Measurements from ENCODE around the gene NUP210.

Gene NUP210

GRCh38 chr3:13404626-13405452, 15.3 kb downstream of the NUP210 start:
- Histone ChIP-seq H3K4me3 (no peak overlapping the region), H3K9ac (0 out of 22 replicates have a peak overlapping the region, but pooled peaks of 1 of the 11 experiments have one; percentile 17), H3K27ac (peak overlapping the region in 4 of 11 experiments; percentile 18 to 43 (median 30); a peak in 6 of 22 replicates), H3K36me3 (peaks cover 15 to 75% (median 42%) of the 10 kb centered on the region in 11 experiments; a peak in 21 of 22 replicates), H3K9me3 (replicated peaks in 1 of 11) (peaks cover 21 to 35% (median 29%) of the 10 kb centered on the region in 11 experiments), H3K4me2 (peak overlapping the region in 7 of 11 experiments; percentile 20 to 64 (median 46); a peak in 11 of 22 replicates), H4K20me1 (peaks cover 0 to 78% (median 54%) of the 10 kb centered on the region in 11 experiments; a peak in 15 of 22 replicates), H3K27me3 (no peaks in the 10 kb centered on the region), H3K4me1 (peaks cover 12 to 53% (median 33%) of the 10 kb centered on the region in 10 experiments)
- TF ChIP-seq Cebpa-rat (IDR thresholded peaks at IDR 0.05) = no peak

DNA sequence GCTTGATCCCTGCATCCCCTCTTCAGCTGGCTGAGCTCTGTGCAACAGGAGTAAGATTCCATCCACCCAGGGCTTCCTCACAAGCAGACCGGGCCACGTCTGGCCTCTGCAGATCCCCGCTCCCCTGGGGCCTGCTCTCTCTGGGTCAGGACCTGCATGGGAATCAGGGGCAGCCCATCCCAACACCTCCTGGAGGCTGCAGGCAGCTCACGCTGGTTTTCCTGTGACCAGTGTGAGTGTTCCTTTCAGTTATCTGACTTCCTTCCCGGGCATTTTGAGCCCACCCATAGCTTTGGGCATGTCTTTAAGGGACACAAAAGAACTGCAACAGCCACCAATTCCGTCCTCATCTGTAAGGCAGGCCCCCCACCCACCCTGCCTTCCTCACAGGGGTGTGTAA, 16.3 kb downstream of the NUP210 start:
- Histone ChIP-seq H3K27ac (peak overlapping the region in 7 of 11 experiments; percentile 12 to 50 (median 25); a peak in 12 of 22 replicates), H3K9ac (peak overlapping the region in 4 of 11 experiments; percentile 30 to 38 (median 31); a peak in 4 of 22 replicates), H3K36me3 (peaks cover 13 to 75% (median 41%) of the 10 kb centered on the region in 11 experiments), H3K4me1 (peaks cover 12 to 53% (median 33%) of the 10 kb centered on the region in 10 experiments), H3K9me3 (replicated peaks in 1 of 11) (peaks cover 12 to 25% (median 21%) of the 10 kb centered on the region in 11 experiments), H3K4me2 (peak overlapping the region in 9 of 11 experiments; percentile 9 to 64 (median 40); a peak in 10 of 22 replicates), H3K4me3 (no peak overlapping the region), H3K27me3 (no peaks in the 10 kb centered on the region), H4K20me1 (peaks cover 0 to 88% (median 60%) of the 10 kb centered on the region in 11 experiments; a peak in 15 of 22 replicates)
- no peak for TF ChIP-seq Cebpa-rat (IDR thresholded peaks at IDR 0.05)

- H3K4me3 ChIP-seq = no peak overlapping the region
- peaks cover 0 to 93% (median 60%) of the 10 kb centered on the region in 11 experiments; a peak in 15 of 22 replicates for H4K20me1 ChIP-seq
- peaks cover 12 to 53% (median 33%) of the 10 kb centered on the region in 10 experiments for H3K4me1 ChIP-seq
- TF ChIP-seq Cebpa-rat (IDR thresholded peaks at IDR 0.05) = no peak
- no peaks in the 10 kb centered on the region for H3K27me3 ChIP-seq
- H3K27ac ChIP-seq = peak overlapping the region in 7 of 11 experiments; percentile 12 to 50 (median 25); a peak in 11 of 22 replicates
- H3K9ac ChIP-seq = peak overlapping the region in 3 of 11 experiments; percentile 31 to 38 (median 31); a peak in 1 of 22 replicates
- H3K36me3 ChIP-seq = peaks cover 12 to 75% (median 41%) of the 10 kb centered on the region in 11 experiments
- H3K4me2 ChIP-seq = peak overlapping the region in 7 of 11 experiments; percentile 20 to 64 (median 46); a peak in 8 of 22 replicates
- peaks cover 7 to 20% (median 15%) of the 10 kb centered on the region in 11 experiments for H3K9me3 ChIP-seq (replicated peaks in 1 of 11)
Observed at GRCh38 chr3:13403213-13403819, 16.8 kb downstream of the NUP210 start.

DNA sequence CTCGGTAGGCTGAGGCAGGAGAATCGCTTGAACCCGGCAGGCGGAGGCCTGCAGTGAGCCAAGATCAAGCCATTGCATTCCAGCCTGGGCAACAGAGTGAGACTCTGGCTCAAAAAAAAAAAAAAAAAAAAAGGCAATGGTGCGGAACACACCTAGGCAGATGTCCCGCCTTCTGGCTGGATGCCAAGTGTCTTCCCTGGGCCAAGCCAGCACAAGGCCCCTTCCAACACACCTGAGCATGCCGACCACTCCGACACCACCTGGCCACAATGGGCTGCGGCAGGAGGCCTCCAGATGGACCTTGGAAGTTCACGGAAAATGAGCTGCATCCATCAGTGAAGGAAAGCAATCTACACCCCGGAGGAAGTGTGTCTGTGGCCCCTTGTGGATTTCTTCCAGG, 19.0 kb downstream of the NUP210 start:
- Histone ChIP-seq H3K4me3 (no peak overlapping the region), H3K27ac (no peak overlapping the region; a peak in 1 of 22 replicates), H3K4me1 (peaks cover 12 to 44% (median 30%) of the 10 kb centered on the region in 10 experiments), H3K9me3 (replicated peaks in 1 of 11) (peaks cover 0 to 10% (median 6%) of the 10 kb centered on the region in 11 experiments; a peak in 13 of 22 replicates), H4K20me1 (peaks cover 0 to 96% (median 68%) of the 10 kb centered on the region in 11 experiments; a peak in 15 of 22 replicates), H3K36me3 (peaks cover 14 to 82% (median 56%) of the 10 kb centered on the region in 11 experiments; a peak in 21 of 22 replicates), H3K4me2 (peak overlapping the region in 4 of 11 experiments; percentile 5 to 48 (median 28); a peak in 4 of 22 replicates), H3K27me3 (no peaks in the 10 kb centered on the region), H3K9ac (no peak overlapping the region)
- no peak for TF ChIP-seq Cebpa-rat (IDR thresholded peaks at IDR 0.05)

DNA sequence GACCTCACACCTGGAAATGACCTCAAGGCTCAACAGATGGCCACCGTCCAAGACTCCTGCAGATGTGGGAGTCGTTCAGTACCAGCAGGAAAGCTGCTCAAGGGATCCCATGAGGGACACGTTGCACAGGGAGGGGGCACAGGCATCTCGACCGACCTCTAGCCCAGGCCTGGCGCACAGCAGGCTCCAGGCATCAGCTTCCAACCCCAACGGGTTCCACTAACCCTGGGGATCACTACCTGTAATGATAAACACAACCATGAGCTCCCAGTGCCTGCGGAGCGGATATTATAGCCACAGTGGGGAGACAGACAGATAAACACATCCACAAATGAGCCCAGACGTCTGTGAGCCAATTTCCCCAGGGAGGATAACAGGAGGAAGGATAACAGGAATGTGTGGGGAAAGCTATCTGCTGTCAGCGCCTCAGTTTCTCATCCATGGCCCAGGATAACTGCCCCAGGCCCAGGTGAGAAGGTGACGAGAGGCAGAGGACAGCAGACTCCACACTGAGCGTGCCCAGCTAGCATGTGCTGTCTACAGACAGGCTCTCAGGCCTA, 19.9 kb downstream of the NUP210 start:
- H3K27me3 ChIP-seq = no peaks in the 10 kb centered on the region
- peaks cover 12 to 42% (median 29%) of the 10 kb centered on the region in 10 experiments for H3K4me1 ChIP-seq
- no peak for TF ChIP-seq Cebpa-rat (IDR thresholded peaks at IDR 0.05)
- peaks cover 0 to 10% (median 6%) of the 10 kb centered on the region in 11 experiments; a peak in 13 of 22 replicates for H3K9me3 ChIP-seq (replicated peaks in 1 of 11)
- peak overlapping the region in 8 of 11 experiments; percentile 2 to 57 (median 22); a peak in 11 of 22 replicates for H3K27ac ChIP-seq
- H3K36me3 ChIP-seq = peaks cover 20 to 92% (median 66%) of the 10 kb centered on the region in 11 experiments
- peaks cover 0 to 92% (median 59%) of the 10 kb centered on the region in 11 experiments; a peak in 15 of 22 replicates for H4K20me1 ChIP-seq
- no peak overlapping the region for H3K4me3 ChIP-seq
- H3K9ac ChIP-seq = peak overlapping the region in 4 of 11 experiments; percentile 24 to 54 (median 28); a peak in 4 of 22 replicates
- H3K4me2 ChIP-seq = peak overlapping the region in 3 of 11 experiments; percentile 20 to 48 (median 37); a peak in 5 of 22 replicates

GRCh38 chr3:13399603-13400002, 20.5 kb downstream of the NUP210 start:
- Histone ChIP-seq H3K9me3 (replicated peaks in 1 of 11) (peaks cover 0 to 10% (median 6%) of the 10 kb centered on the region in 11 experiments; a peak in 13 of 22 replicates), H3K4me2 (no peak overlapping the region), H3K4me3 (no peak overlapping the region), H3K36me3 (peaks cover 26 to 93% (median 69%) of the 10 kb centered on the region in 11 experiments), H3K27ac (peak overlapping the region in 2 of 11 experiments; percentile 2 to 57; a peak in 1 of 22 replicates), H3K27me3 (no peaks in the 10 kb centered on the region), H3K4me1 (peaks cover 11 to 36% (median 26%) of the 10 kb centered on the region in 10 experiments), H3K9ac (no peak overlapping the region), H4K20me1 (peaks cover 0 to 91% (median 53%) of the 10 kb centered on the region in 11 experiments; a peak in 15 of 22 replicates)
- TF ChIP-seq Cebpa-rat (IDR thresholded peaks at IDR 0.05) = no peak

DNA sequence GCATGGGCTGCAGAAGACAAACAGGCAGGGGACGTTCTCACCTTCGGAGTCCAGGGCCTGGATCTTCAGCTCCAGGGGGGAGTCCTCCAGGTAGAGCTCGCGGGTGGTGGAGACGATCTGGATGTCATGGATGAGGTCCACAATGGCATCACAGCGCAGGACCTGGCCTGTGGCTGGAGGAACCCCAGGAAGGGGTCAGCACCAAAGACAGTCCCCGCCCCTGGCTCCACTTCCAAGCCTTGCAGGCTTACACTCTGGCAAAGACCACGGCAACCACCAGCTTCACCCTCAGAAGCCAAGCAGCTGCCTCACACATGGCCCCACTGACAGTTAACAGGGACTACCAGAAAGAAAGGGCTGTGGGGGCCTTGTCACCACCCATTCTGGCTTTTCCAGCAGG, 22.8 kb downstream of the NUP210 start:
- H3K9me3 ChIP-seq (replicated peaks in 1 of 11) = no peaks in the 10 kb centered on the region
- H3K4me1 ChIP-seq = peaks cover 0 to 22% (median 16%) of the 10 kb centered on the region in 10 experiments; a peak in 13 of 20 replicates
- no peaks in the 10 kb centered on the region for H3K27me3 ChIP-seq
- H3K27ac ChIP-seq = peak overlapping the region in 1 of 11 experiments; percentile 25; a peak in 2 of 22 replicates
- TF ChIP-seq Cebpa-rat (IDR thresholded peaks at IDR 0.05) = no peak
- H4K20me1 ChIP-seq = peaks cover 0 to 91% (median 37%) of the 10 kb centered on the region in 11 experiments; a peak in 15 of 22 replicates
- H3K4me2 ChIP-seq = no peak overlapping the region
- H3K36me3 ChIP-seq = peaks cover 30 to 96% (median 81%) of the 10 kb centered on the region in 11 experiments
- no peak overlapping the region for H3K4me3 ChIP-seq
- no peak overlapping the region for H3K9ac ChIP-seq

- Histone ChIP-seq H3K4me1 (peaks cover 0 to 6% (median 0%) of the 10 kb centered on the region in 10 experiments; a peak in 1 of 20 replicates), H3K9ac (no peak overlapping the region), H3K27me3 (no peaks in the 10 kb centered on the region), H3K36me3 (peaks cover 44 to 100% (median 98%) of the 10 kb centered on the region in 11 experiments), H3K27ac (no peak overlapping the region), H3K4me2 (no peak overlapping the region), H3K9me3 (replicated peaks in 1 of 11) (no peaks in the 10 kb centered on the region), H4K20me1 (peaks cover 0 to 83% (median 8%) of the 10 kb centered on the region in 11 experiments; a peak in 8 of 22 replicates), H3K4me3 (no peak overlapping the region)
- no peak for TF ChIP-seq Cebpa-rat (IDR thresholded peaks at IDR 0.05)
Observed at GRCh38 chr3:13394363-13394762, 25.8 kb downstream of the NUP210 start.

All from BLaER1 treated with 17β-estradiol and CSF1 and Interleukin-3, amounts not matched to agents 10 nM and 100 nM (cell line).